ENCODE results near the gene RARB. TPM values are rescaled to one million over a fixed set of nuclear protein-coding genes. Genes with fewer than 3 reads are reported as not detected.

The RARB gene
- total and polyA plus RNA-seq, 8 donors = 1.7 to 28.0 (median 9.0) TPM

DNA sequence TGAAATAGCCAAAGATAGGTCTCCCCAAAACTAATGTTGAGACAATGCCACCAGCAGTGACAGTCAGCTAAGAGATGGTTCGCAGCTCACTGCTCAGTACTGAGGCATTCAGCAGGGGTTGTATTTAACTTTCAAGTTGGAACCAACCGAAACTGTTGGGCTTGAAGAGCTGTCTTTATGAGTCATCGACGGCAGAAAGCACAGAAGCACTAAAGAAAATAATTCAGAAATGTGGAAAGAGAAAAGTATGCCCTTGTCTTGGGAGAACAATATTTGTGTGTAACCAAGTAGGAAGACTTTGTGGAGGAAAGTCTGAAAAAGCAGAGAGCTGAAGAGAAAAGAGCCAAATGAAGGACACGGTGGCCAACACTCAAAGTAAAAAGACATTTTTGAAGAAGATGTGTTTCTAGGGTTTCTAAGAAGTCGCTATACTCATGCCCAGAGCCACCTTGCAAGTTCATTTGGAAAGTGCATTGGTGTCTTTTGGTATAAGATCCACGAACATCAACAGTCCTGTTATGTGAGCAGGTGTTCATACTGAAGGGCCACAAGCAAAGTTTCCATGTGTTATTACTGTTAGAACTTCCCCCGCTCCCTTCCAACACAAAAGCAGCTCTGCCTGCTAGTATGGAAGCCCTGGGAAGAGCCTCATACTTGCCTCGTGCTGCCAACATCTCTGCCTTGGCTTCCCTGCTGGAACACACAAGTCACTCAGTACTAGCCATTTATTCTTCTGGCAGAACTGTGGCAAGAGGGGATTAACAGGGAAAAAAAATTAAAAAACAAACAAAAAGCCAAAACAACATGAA, 4.1 kb upstream of the RARB start:
- no peaks in the 10 kb centered on the region for H3K36me3 ChIP-seq
- intact Hi-C loops (cut with DNase I; ENCODE audit: low total_unique reads) = no loop called here
- TF ChIP-seq EP300 (IDR thresholded peaks at IDR 0.05) (no peak), POLR2AphosphoS5 (IDR thresholded peaks at IDR 0.05) (no peak), POLR2A (IDR thresholded peaks at IDR 0.05) (no peak)
- TF ChIP-seq, protein P1, sequence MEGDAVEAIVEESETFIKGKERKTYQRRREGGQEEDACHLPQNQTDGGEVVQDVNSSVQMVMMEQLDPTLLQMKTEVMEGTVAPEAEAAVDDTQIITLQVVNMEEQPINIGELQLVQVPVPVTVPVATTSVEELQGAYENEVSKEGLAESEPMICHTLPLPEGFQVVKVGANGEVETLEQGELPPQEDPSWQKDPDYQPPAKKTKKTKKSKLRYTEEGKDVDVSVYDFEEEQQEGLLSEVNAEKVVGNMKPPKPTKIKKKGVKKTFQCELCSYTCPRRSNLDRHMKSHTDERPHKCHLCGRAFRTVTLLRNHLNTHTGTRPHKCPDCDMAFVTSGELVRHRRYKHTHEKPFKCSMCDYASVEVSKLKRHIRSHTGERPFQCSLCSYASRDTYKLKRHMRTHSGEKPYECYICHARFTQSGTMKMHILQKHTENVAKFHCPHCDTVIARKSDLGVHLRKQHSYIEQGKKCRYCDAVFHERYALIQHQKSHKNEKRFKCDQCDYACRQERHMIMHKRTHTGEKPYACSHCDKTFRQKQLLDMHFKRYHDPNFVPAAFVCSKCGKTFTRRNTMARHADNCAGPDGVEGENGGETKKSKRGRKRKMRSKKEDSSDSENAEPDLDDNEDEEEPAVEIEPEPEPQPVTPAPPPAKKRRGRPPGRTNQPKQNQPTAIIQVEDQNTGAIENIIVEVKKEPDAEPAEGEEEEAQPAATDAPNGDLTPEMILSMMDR (IDR thresholded peaks at IDR 0.05) = no peak

DNA sequence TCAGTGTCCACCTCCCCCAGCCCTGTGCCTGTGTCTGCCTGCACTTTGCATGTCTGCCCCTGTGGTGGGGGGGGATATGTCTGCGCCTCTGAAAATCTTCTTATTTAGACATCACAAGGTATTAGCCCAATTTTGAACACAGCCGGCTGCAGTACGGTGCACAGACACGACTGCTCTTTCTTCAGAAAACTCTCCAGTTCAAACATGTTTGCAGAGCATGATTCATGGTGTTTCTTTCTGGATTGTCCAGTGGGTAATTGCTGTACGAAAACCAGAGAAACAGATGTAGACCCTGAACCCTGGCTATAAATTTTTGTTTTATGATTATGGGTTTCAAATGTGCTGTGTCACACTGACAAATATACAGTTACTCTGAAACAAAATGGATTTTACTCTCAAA, 3.4 kb upstream of the RARB start:
- Histone ChIP-seq H3K36me3 (no peaks in the 10 kb centered on the region), H3K27me3 (no peaks in the 10 kb centered on the region), H3K4me3 (no peak overlapping the region), H3K4me1 (peaks cover 6 to 39% (median 25%) of the 10 kb centered on the region in 4 donors), H3K9me3 (no peaks in the 10 kb centered on the region), H3K27ac (no peak overlapping the region)
- peak in 1 of 2 donors; percentile 54 for DNase-seq
- TF ChIP-seq POLR2A (IDR thresholded peaks at IDR 0.05) (no peak), EP300 (IDR thresholded peaks at IDR 0.05) (no peak), POLR2AphosphoS5 (IDR thresholded peaks at IDR 0.05) (no peak)
- TF ChIP-seq, protein P1 (IDR thresholded peaks at IDR 0.05) = no peak
- whole genome bisulfite sequencing, 5 donors = 66 to 90% (median 74%) methylated on average over 5 of the region's 5 CpGs
- intact Hi-C loops (cut with DNase I; ENCODE audit: low total_unique reads) = no loop called here

More for the DNA sequence above, 4.1 kb upstream of the RARB start:
- Histone ChIP-seq H3K9me3 (no peaks in the 10 kb centered on the region), H3K27ac (no peak overlapping the region), H3K27me3 (no peaks in the 10 kb centered on the region), H3K4me3 (no peak overlapping the region), H3K4me1 (peaks cover 6 to 35% (median 21%) of the 10 kb centered on the region in 4 donors)
- 66 to 78% (median 74%) methylated on average over 9 of the region's 9 CpGs for WGBS, 5 donors
- DNase-seq = no peak

DNA sequence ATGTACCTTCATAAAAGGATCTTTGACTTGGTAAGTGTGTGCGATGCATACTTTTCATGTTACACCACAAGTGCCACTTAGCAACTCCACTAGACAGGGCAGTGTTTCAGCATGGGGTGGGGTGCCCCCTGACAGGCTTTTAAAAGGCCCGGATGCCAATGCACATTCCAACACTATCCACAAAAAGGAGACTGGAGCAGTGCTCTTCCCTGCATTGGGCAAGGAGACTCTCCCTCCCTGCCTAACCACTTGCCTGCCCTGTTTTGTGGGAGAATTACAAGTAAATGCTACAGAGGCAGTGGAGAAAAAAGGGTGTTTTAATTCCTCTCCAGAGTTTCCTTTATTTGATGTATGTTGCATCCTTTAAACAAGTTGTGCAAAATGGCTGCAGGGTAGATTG, 1.7 kb upstream of the RARB start:
- Histone ChIP-seq H3K4me3 (no peak overlapping the region), H3K36me3 (no peaks in the 10 kb centered on the region), H3K27ac (no peak overlapping the region), H3K9me3 (no peaks in the 10 kb centered on the region), H3K4me1 (peaks cover 6 to 47% (median 34%) of the 10 kb centered on the region in 4 donors), H3K27me3 (no peaks in the 10 kb centered on the region)
- no peak for TF ChIP-seq POLR2AphosphoS5 (IDR thresholded peaks at IDR 0.05)
- DNase-seq = peak in 1 of 2 donors; percentile 33
- intact Hi-C loops (cut with DNase I; ENCODE audit: low total_unique reads) = no loop called here
- 69 to 81% (median 74%) methylated on average over 2 of the region's 2 CpGs for WGBS, 5 donors

DNA sequence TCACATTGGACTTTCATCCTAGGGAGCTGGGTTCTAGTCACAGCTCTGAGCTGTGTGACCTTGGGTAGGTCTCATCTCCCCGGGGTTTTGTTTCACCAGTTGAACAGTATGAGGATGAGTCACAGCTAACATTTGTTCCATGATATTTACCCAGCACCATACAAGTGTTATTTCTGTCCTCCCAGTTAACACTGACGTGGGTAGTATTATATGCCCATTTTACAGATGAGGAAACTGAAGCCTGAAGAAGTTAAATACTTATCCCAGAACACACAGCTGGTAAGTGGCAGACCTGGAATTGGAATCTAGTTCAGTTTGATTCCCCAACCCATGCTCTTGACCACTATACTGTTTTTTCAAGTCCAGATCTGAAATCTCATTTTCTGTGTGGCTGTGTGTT, 908 bp upstream of the RARB start:
- DNase-seq = no peak
- Histone ChIP-seq H3K4me1 (peaks cover 6 to 53% (median 38%) of the 10 kb centered on the region in 4 donors), H3K27ac (peak overlapping the region in 4 of 5 donors; percentile 87 to 92 (median 88)), H3K36me3 (no peaks in the 10 kb centered on the region), H3K9me3 (no peaks in the 10 kb centered on the region), H3K27me3 (no peaks in the 10 kb centered on the region), H3K4me3 (peak overlapping the region; percentile 49 to 58 (median 56))
- 44 to 57% (median 53%) methylated on average over 2 of the region's 2 CpGs for WGBS, 5 donors
- intact Hi-C loops (cut with DNase I; ENCODE audit: low total_unique reads) = no loop called here
- TF ChIP-seq POLR2A (IDR thresholded peaks at IDR 0.05) = no peak
- no peak for TF ChIP-seq EP300 (IDR thresholded peaks at IDR 0.05)
- no peak for TF ChIP-seq POLR2AphosphoS5 (IDR thresholded peaks at IDR 0.05)
- TF ChIP-seq, protein P1 (IDR thresholded peaks at IDR 0.05) = no peak

DNA sequence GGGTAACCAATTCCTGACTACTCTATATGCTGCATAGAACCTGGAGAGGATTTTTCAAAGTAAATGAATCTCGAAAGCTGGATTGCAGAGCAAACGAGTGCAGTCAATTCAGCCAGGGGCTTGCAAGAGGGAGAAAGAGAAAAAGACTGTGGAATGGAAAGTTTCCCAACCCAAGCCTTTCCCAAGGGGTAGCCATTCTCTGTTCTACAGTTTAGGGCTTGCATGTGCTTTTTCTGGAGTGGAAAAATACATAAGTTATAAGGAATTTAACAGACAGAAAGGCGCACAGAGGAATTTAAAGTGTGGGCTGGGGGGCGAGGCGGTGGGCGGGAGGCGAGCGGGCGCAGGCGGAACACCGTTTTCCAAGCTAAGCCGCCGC, 511 bp upstream of the RARB start:
- Histone ChIP-seq H3K27ac (peak overlapping the region; percentile 87 to 92 (median 88)), H3K36me3 (no peaks in the 10 kb centered on the region), H3K4me1 (peaks cover 6 to 57% (median 41%) of the 10 kb centered on the region in 4 donors), H3K4me3 (peak overlapping the region; percentile 49 to 58 (median 56)), H3K9me3 (no peaks in the 10 kb centered on the region), H3K27me3 (no peaks in the 10 kb centered on the region)
- no peak for TF ChIP-seq POLR2AphosphoS5 (IDR thresholded peaks at IDR 0.05)
- TF ChIP-seq EP300 (IDR thresholded peaks at IDR 0.05) = no peak
- TF ChIP-seq POLR2A (IDR thresholded peaks at IDR 0.05) = no peak
- TF ChIP-seq, protein P1 (IDR thresholded peaks at IDR 0.05) = no peak
- intact Hi-C loops (cut with DNase I; ENCODE audit: low total_unique reads) = no loop called here
- WGBS, 5 donors = 1 to 3% (median 2%) methylated on average over 13 of the region's 13 CpGs
- no peak for DNase-seq

Measured in stomach (tissue), 9 donors.